Measurements from ENCODE around the gene LMX1B.

GRCh38 chr9:126669108-126669507, 55.4 kb downstream of the LMX1B start:
- TF ChIP-seq CTCF (conservative IDR thresholded peaks at IDR 0.05 in 1 of 2, IDR thresholded peaks at IDR 0.05 in 1 of 2; ENCODE audit: extremely low read depth in 1 of 2, insufficient read depth in 1 of 2, low read depth in 1 of 2, low read length in 2 of 2) (no peak), EZH2 (IDR thresholded peaks at IDR 0.05; ENCODE audit: borderline replicate concordance, low read length) (no peak)

Measured in mammary epithelial cell (primary cell).